SU-DHL-6 (cell line): ENCODE data around the gene PPIP5K1.

Source experiments
- H2AFZ ChIP-seq: fragments of 200-600 bp; sonication (generic); 2 replicates; pipeline ENCODE4 v1.6.1; 2014; ENCODE audit warnings: low read depth, mild to moderate bottlenecking, moderate library complexity, mixed read lengths, antibody characterized with exemption, low read length; ENCODE audit not compliant: severe bottlenecking
- H3F3A ChIP-seq: fragments of 200-600 bp; shearing (Covaris generic); 2 replicates; pipeline ENCODE4 v1.6.0; 2016; ENCODE audit warnings: antibody characterized with exemption, mild to moderate bottlenecking; ENCODE audit not compliant: insufficient read depth
- H3K27ac ChIP-seq: fragments of 200-600 bp; sonication (generic); 2 replicates; pipeline ENCODE4 v1.5.1; 2016; ENCODE audit warnings: low read depth, mild to moderate bottlenecking, low read length, moderate library complexity, mixed read lengths
- H3K27me3 ChIP-seq: fragments of 200-600 bp; sonication (generic), shearing (Covaris generic); 2 replicates; pipeline ENCODE4 v1.6.0; 2014; ENCODE audit warnings: mild to moderate bottlenecking, low read length
- H3K36me3 ChIP-seq: fragments of 200-600 bp; sonication (generic); 2 replicates; pipeline ENCODE4 v1.6.1; 2014; ENCODE audit warnings: mild to moderate bottlenecking, low read length, mixed read lengths
- H3K4me2 ChIP-seq: fragments of 300-600, 200-600 bp; shearing (Covaris generic), sonication (generic); 2 replicates; pipeline ENCODE4 v1.6.0; 2014; ENCODE audit warnings: low read length, low read depth, mild to moderate bottlenecking; ENCODE audit not compliant: poor library complexity, severe bottlenecking
- H3K4me3 ChIP-seq: fragments of 200-600 bp; sonication (generic); 2 replicates; pipeline ENCODE4 v1.5.1; 2014; ENCODE audit warnings: antibody characterized with exemption, low read length, mild to moderate bottlenecking, mixed read lengths; ENCODE audit not compliant: insufficient read depth, poor library complexity, severe bottlenecking
- H3K79me2 ChIP-seq: fragments of 200-600 bp; sonication (generic); 2 replicates; pipeline ENCODE4 v1.6.1; 2014; ENCODE audit warnings: mild to moderate bottlenecking, low read length, moderate library complexity; ENCODE audit not compliant: insufficient read depth
- H3K9ac ChIP-seq: fragments of 200-600 bp; sonication (generic); 2 replicates; pipeline ENCODE4 v1.7.0; 2014; ENCODE audit warnings: mild to moderate bottlenecking, low read length
- H3K9me2 ChIP-seq: fragments of 200-600 bp; sonication (generic); replicated peaks from 2 replicates; pipeline ENCODE4 v1.6.1; 2014; ENCODE audit warnings: low read length; ENCODE audit not compliant: insufficient read depth
- H3K9me3 ChIP-seq: fragments of 200-600 bp; sonication (generic); 2 replicates; pipeline ENCODE4 v1.6.1; 2014; ENCODE audit warnings: low read length, mixed read lengths; ENCODE audit not compliant: insufficient read depth
- H4K20me1 ChIP-seq: fragments of 200-600 bp; sonication (generic); 2 replicates; pipeline ENCODE4 v1.6.1; 2014; ENCODE audit warnings: low read depth, mild to moderate bottlenecking, antibody characterized with exemption, low read length, moderate library complexity, mixed read lengths
- EZH2phosphoT487 ChIP-seq: fragments of 200-600 bp; sonication (generic), shearing (Covaris generic); conservative IDR thresholded peaks from 2 replicates; pipeline ENCODE4 v1.6.1; 2018; ENCODE audit warnings: mild to moderate bottlenecking, antibody characterized with exemption, low read length, moderate library complexity, mixed read lengths
- TF ChIP-seq, protein P1 (sequence below): fragments of 200-600 bp; sonication (generic); IDR thresholded peaks from one replicate; pipeline ENCODE4 v1.5.1; 2017; ENCODE audit warnings: antibody characterized with exemption, mild to moderate bottlenecking, low read length, moderate library complexity; ENCODE audit not compliant: insufficient read depth, poor library complexity, severe bottlenecking

PPIP5K1 gene

DNA sequence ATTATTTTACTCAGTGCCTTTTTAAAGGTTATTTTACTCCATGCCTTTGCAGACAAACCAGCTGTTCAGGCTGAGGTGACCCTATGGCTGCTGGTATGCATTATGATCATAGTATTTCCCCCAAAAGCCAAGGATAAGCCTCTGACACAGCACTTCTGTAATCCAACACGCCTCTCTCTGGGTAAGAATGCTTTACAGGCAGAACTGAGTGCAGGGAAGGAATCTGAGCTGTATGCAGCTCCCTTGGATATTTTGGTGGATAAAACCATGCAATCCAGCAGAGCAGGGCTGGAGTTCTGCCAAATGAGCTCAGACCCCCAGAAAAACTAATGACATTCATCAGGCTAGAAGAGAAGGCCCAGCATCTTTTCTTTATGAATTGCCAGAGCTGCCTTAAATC, 84.3 kb downstream of the PPIP5K1 start:
- H3K9me3 ChIP-seq: no peaks in the 10 kb centered on the region
- no peaks in the 10 kb centered on the region for H3K79me2 ChIP-seq
- H3F3A ChIP-seq: no peaks in the 10 kb centered on the region
- TF ChIP-seq, protein P1, sequence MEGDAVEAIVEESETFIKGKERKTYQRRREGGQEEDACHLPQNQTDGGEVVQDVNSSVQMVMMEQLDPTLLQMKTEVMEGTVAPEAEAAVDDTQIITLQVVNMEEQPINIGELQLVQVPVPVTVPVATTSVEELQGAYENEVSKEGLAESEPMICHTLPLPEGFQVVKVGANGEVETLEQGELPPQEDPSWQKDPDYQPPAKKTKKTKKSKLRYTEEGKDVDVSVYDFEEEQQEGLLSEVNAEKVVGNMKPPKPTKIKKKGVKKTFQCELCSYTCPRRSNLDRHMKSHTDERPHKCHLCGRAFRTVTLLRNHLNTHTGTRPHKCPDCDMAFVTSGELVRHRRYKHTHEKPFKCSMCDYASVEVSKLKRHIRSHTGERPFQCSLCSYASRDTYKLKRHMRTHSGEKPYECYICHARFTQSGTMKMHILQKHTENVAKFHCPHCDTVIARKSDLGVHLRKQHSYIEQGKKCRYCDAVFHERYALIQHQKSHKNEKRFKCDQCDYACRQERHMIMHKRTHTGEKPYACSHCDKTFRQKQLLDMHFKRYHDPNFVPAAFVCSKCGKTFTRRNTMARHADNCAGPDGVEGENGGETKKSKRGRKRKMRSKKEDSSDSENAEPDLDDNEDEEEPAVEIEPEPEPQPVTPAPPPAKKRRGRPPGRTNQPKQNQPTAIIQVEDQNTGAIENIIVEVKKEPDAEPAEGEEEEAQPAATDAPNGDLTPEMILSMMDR: no peak
- TF ChIP-seq EZH2phosphoT487: no peak
- no peaks in the 10 kb centered on the region for H3K27me3 ChIP-seq
- no peaks in the 10 kb centered on the region for H4K20me1 ChIP-seq
- H2AFZ ChIP-seq: no peak overlapping the region
- no peak overlapping the region for H3K4me2 ChIP-seq
- no peak overlapping the region for H3K4me3 ChIP-seq
- no peak overlapping the region for H3K9ac ChIP-seq
- H3K9me2 ChIP-seq: no peaks in the 10 kb centered on the region
- no peak overlapping the region for H3K27ac ChIP-seq
- H3K36me3 ChIP-seq: no peaks in the 10 kb centered on the region

DNA sequence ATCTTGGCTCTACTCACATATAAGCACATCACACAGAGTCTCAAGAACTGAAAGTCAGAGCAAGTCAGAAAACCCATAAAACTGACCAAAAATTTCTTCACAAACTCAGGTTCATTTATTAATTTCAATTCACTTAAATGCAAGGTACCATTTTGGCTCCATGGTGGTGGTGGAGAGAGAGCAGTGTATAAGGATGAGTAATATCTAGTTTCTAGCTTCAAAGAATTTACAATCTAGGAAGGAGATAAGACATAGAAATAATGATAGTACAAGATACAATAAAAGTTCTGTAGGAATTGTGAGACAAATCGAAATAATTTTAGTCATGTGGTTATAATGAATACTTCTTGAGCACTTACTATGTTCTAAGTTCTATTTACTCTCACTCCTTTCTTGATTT, 90.4 kb downstream of the PPIP5K1 start:
- Histone ChIP-seq H3K27ac (no peak overlapping the region), H3K4me2 (no peak overlapping the region), H3K27me3 (no peaks in the 10 kb centered on the region), H3F3A (no peaks in the 10 kb centered on the region), H4K20me1 (no peaks in the 10 kb centered on the region), H3K79me2 (no peaks in the 10 kb centered on the region), H3K36me3 (no peaks in the 10 kb centered on the region), H3K9me3 (no peaks in the 10 kb centered on the region), H3K9me2 (no peaks in the 10 kb centered on the region), H3K4me3 (no peak overlapping the region), H3K9ac (no peak overlapping the region), H2AFZ (no peak overlapping the region)
- TF ChIP-seq EZH2phosphoT487: no peak
- TF ChIP-seq, protein P1: no peak

DNA sequence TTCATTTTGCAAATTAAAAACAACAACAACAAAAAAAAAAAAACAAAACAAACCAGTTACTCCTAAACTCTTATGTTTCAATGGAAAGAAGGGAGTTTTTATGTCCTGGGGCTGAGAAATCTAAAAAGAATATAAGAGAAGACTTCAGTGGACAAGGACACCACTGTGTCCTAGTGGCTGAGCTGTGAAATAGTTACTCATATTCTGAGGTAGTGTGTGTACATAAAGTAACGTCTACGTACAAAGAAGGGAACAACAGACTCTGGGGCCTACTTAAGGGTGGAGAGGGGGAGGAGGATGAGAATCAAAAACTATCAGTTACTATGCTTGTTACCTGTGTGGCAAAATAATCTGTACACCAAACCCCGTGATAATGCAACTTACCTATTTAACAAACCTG, 91.0 kb downstream of the PPIP5K1 start:
- H3K79me2 ChIP-seq: no peaks in the 10 kb centered on the region
- no peak overlapping the region for H3K9ac ChIP-seq
- H2AFZ ChIP-seq: no peak overlapping the region
- no peak overlapping the region for H3K4me3 ChIP-seq
- H3K27me3 ChIP-seq: no peaks in the 10 kb centered on the region
- TF ChIP-seq EZH2phosphoT487: no peak
- TF ChIP-seq, protein P1: no peak
- no peaks in the 10 kb centered on the region for H3K36me3 ChIP-seq
- no peaks in the 10 kb centered on the region for H3F3A ChIP-seq
- H3K27ac ChIP-seq: no peak overlapping the region
- no peaks in the 10 kb centered on the region for H3K9me3 ChIP-seq
- H3K4me2 ChIP-seq: no peak overlapping the region
- H3K9me2 ChIP-seq: no peaks in the 10 kb centered on the region
- H4K20me1 ChIP-seq: no peaks in the 10 kb centered on the region
